OCI-LY7 (cell line): ENCODE results near the gene ZMIZ1. TPM values are rescaled to one million over a fixed set of nuclear protein-coding genes. Genes with fewer than 3 reads are reported as not detected.

Experiments
- BruUV-seq: library from RNA; stranded (reverse); fragments of 400-500 nt; replicated peaks from 2 replicates; lab custom pipeline; 2021; lab: Mats Ljungman, UMichigan
- CTCF ChIA-PET: fragments of 300-600 bp; sonication (Branson Sonifier 250); formaldehyde crosslinking; loops from one replicate; lab custom pipeline; 2022; ENCODE audit warnings: antibody characterized with exemption; ENCODE audit not compliant: unreplicated experiment; lab: Charles Lee
- POLR2A ChIA-PET: fragments of 300-600 bp; sonication (Branson Sonifier 250); formaldehyde crosslinking; loops from one replicate; lab custom pipeline; 2022; ENCODE audit warnings: antibody characterized with exemption; lab: Charles Lee
- DNase-seq: peaks from one replicate; pipeline ENCODE4 v3.0.0-alpha.2; 2015; ENCODE audit warnings: low spot score
- H2AFZ ChIP-seq: fragments of 200-600 bp; sonication (generic), shearing (Covaris generic); 2 replicates; pipeline ENCODE4 v1.6.1; 2014; ENCODE audit warnings: mild to moderate bottlenecking, antibody characterized with exemption, low read length, moderate library complexity
- H3K27ac ChIP-seq: fragments of 200-600 bp; sonication (generic); 2 replicates; pipeline ENCODE4 v1.5.1; 2014; ENCODE audit warnings: mixed run types, low read depth, mild to moderate bottlenecking, moderate library complexity, low read length, inconsistent platforms; ENCODE audit not compliant: poor library complexity, severe bottlenecking
- H3K36me3 ChIP-seq: fragments of 200-600 bp; sonication (generic); 2 replicates; pipeline ENCODE4 v1.6.1; 2014; ENCODE audit warnings: mild to moderate bottlenecking, antibody characterized with exemption, low read length, moderate library complexity, mixed read lengths; ENCODE audit not compliant: insufficient read depth
- H3K4me1 ChIP-seq: fragments of 200-600 bp; sonication (generic); 2 replicates; pipeline ENCODE4 v1.5.1; 2014; ENCODE audit warnings: mild to moderate bottlenecking, low read length; ENCODE audit not compliant: insufficient read depth, poor library complexity, severe bottlenecking
- H3K4me2 ChIP-seq: fragments of 200-600 bp; sonication (generic); 2 replicates; pipeline ENCODE4 v1.6.1; 2014; ENCODE audit warnings: mild to moderate bottlenecking, low read length
- H3K4me3 ChIP-seq: fragments of 200-600 bp; sonication (generic); 2 replicates; pipeline ENCODE4 v1.5.1; 2014; ENCODE audit warnings: mild to moderate bottlenecking, low read depth, low read length; ENCODE audit not compliant: poor library complexity, severe bottlenecking
- H3K79me2 ChIP-seq: fragments of 200-600 bp; sonication (generic); 2 replicates; pipeline ENCODE4 v1.6.1; 2016; ENCODE audit warnings: low read depth, mild to moderate bottlenecking, low read length, moderate library complexity, mixed read lengths; ENCODE audit not compliant: insufficient read depth
- H3K9me2 ChIP-seq: fragments of 200-600 bp; sonication (generic); 2 replicates; pipeline ENCODE4 v1.6.1; 2016; ENCODE audit warnings: mild to moderate bottlenecking, low read length, mixed read lengths; ENCODE audit not compliant: insufficient read depth
- H3K9me3 ChIP-seq: fragments of 200-600 bp; sonication (generic); 2 replicates; pipeline ENCODE4 v1.6.1; 2014; ENCODE audit warnings: mild to moderate bottlenecking, mixed run types, low read length, mixed read lengths
- H4K20me1 ChIP-seq: fragments of 200-600 bp; sonication (generic); 2 replicates; pipeline ENCODE4 v1.6.1; 2014; ENCODE audit warnings: mild to moderate bottlenecking, antibody characterized with exemption, low read length, moderate library complexity, mixed read lengths; ENCODE audit not compliant: insufficient read depth
- CTCF ChIP-seq: fragments of 200-600 bp; sonication (generic); conservative IDR thresholded peaks from 2 replicates; pipeline ENCODE4 v1.5.1; 2014; ENCODE audit warnings: mild to moderate bottlenecking, antibody characterized with exemption, low read length, moderate library complexity, mixed read lengths
- EZH2phosphoT487 ChIP-seq: fragments of 200-600 bp; sonication (generic); IDR thresholded peaks from 2 replicates; pipeline ENCODE4 v1.6.1; 2018; ENCODE audit warnings: low read depth, borderline replicate concordance, mild to moderate bottlenecking, mixed run types, antibody characterized with exemption, low read length, moderate library complexity, mixed read lengths
- intact Hi-C: fragments of 100-400 bp; cut with micrococcal nuclease; formaldehyde crosslinking; loops from one replicate; pipeline ENCODE4 v1.10.0; 2022; ENCODE audit not compliant: unreplicated experiment
- total RNA-seq, 2 experiments: library from RNA; depleted of rRNA in 1 of 2; stranded (reverse); fragments of >200 nt in 1 of 2; shearing (Covaris generic) in 1 of 2; gene quantifications; 2 replicates each; pipeline ENCODE4 v1.2.3, GENCODE V29; 2014 to 2022

The ZMIZ1 gene
- total RNA-seq, 2 experiments from 2014 or later: 20.4 to 66.9 TPM

GRCh38 chr10:79262959-79263746 lies 194.4 kb downstream of the ZMIZ1 start:
- BruUV-seq: no TSS peak
- Histone ChIP-seq H3K27ac (peak overlapping the region; percentile 44), H3K79me2 (peaks cover 53% of the 10 kb centered on the region; the same call in 1 of the 2 replicates), H3K4me3 (no peak overlapping the region), H3K4me2 (peak overlapping the region; percentile 39), H3K9me3 (no peaks in the 10 kb centered on the region), H4K20me1 (peaks cover 24% of the 10 kb centered on the region), H3K4me1 (peaks cover 56% of the 10 kb centered on the region), H3K36me3 (peaks cover 14% of the 10 kb centered on the region; the same call in 1 of the 2 replicates), H2AFZ (no peak overlapping the region), H3K9me2 (no peaks in the 10 kb centered on the region)
- no peak for TF ChIP-seq EZH2phosphoT487
- TF ChIP-seq CTCF: no peak
- intact Hi-C loops: no loop called here
- DNase-seq: no peak
- ChIA-PET POLR2A (interaction anchor here (0.9 to 6.2 kb wide), 5 partner anchors 13 to 23 kb away, joined by 3 to 60 read pairs (median 6); no protein-coding TSS in a partner anchor), CTCF (no interaction called here)

- peaks cover 19% of the 10 kb centered on the region; the same call in 1 of the 2 replicates for H3K36me3 ChIP-seq
- no peak overlapping the region for H3K4me3 ChIP-seq
- DNase-seq: no peak
- CTCF ChIA-PET: no interaction called here
- TF ChIP-seq CTCF (no peak), EZH2phosphoT487 (no peak)
- no peaks in the 10 kb centered on the region for H3K9me2 ChIP-seq
- no TSS peak for BruUV-seq
- no peak overlapping the region for H2AFZ ChIP-seq
- H3K4me1 ChIP-seq: peaks cover 56% of the 10 kb centered on the region
- H3K4me2 ChIP-seq: no peak overlapping the region
- intact Hi-C loops: no loop called here
- H3K79me2 ChIP-seq: peaks cover 52% of the 10 kb centered on the region; the same call in 1 of the 2 replicates
- POLR2A ChIA-PET: interaction anchor here (0.5 to 6.2 kb wide), 5 partner anchors 14 to 273 kb away, joined by 3 to 60 read pairs (median 3); no protein-coding TSS in a partner anchor
- no peaks in the 10 kb centered on the region for H3K9me3 ChIP-seq
- H4K20me1 ChIP-seq: peaks cover 24% of the 10 kb centered on the region
- no peak overlapping the region for H3K27ac ChIP-seq
These were observed 195.2 kb downstream of the ZMIZ1 start for GRCh38 chr10:79263939-79264338.
